ENCODE results near the gene ZFYVE28.

- TF ChIP-seq POLR2AphosphoS5 (IDR thresholded peaks at IDR 0.05; ENCODE audit: low read depth, low read length) (no peak), POLR2A (IDR thresholded peaks at IDR 0.05; ENCODE audit: low read depth, low read length) (no peak), SPI1 (IDR thresholded peaks at IDR 0.05; ENCODE audit: low read depth, low read length) (no peak), TAF1 (IDR thresholded peaks at IDR 0.05; ENCODE audit: low read depth, low read length) (no peak)
Observed at GRCh38 chr4:2393353-2394270, 24.8 kb downstream of the ZFYVE28 start.
